Heart right ventricle (tissue), 16 donors: ENCODE measurements around the gene IL1RAPL1. TPM values are rescaled to one million over a fixed set of nuclear protein-coding genes. Genes with fewer than 3 reads are reported as not detected.

Experiments used
- ATAC-seq, 8 donors: fragments of 200-7000 bp; cut with Tn5 transposase; one replicate each; pipeline ENCODE4 v1.9.1; 2020; ENCODE audit warnings: mild to moderate bottlenecking in 8 of 8, moderate library complexity in 8 of 8, moderate number of reproducible peaks in 1 of 8
- DNase-seq, 2 donors: peaks; one replicate each; pipeline ENCODE4 v3.0.0-alpha.2; 2020
- H3K27ac ChIP-seq, 10 donors: fragments of 200-600 bp; sonication (generic) in 2 of 10; one replicate each; pipeline versions ENCODE4 v1.5.0 to v1.8.0; 2020 to 2022; ENCODE audit warnings: mild to moderate bottlenecking in 3 of 10
- H3K27me3 ChIP-seq, 7 donors: fragments of 200-600 bp; one replicate each; pipeline ENCODE4 v1.8.0; 2021 to 2022; ENCODE audit warnings: mild to moderate bottlenecking in 2 of 7
- H3K36me3 ChIP-seq, 9 donors: fragments of 200-600 bp; sonication (generic) in 1 of 9; one replicate each; pipeline versions ENCODE4 v1.5.0 to v1.8.0; 2020 to 2022; ENCODE audit warnings: mild to moderate bottlenecking in 2 of 9
- H3K4me1 ChIP-seq, 9 donors: fragments of 200-600 bp; sonication (generic) in 1 of 9; one replicate each; pipeline versions ENCODE4 v1.5.0 to v1.8.0; 2020 to 2022; ENCODE audit warnings: mild to moderate bottlenecking in 4 of 9
- H3K4me3 ChIP-seq, 10 donors: fragments of 200-600 bp; sonication (generic) in 2 of 10; one replicate each; pipeline versions ENCODE4 v1.5.0 to v1.8.0; 2020 to 2022; ENCODE audit warnings: mild to moderate bottlenecking in 7 of 10, moderate library complexity in 2 of 10
- H3K9me3 ChIP-seq, 11 donors: fragments of 200-600 bp in 10 of 11; sonication (generic) in 2 of 11; one replicate each; pipeline versions ENCODE4 v1.5.0 to v1.8.0; 2013 to 2022; ENCODE audit warnings: mild to moderate bottlenecking in 2 of 11, control low read depth in 1 of 11, moderate library complexity in 1 of 11
- CTCF ChIP-seq, 9 donors: fragments of 200-600 bp; sonication (generic) in 2 of 9; IDR thresholded peaks; one replicate each; pipeline versions ENCODE4 v1.5.0 to v1.8.0; 2021 to 2022; ENCODE audit warnings: antibody characterized with exemption in 9 of 9, mild to moderate bottlenecking in 5 of 9, moderate library complexity in 1 of 9
- WGBS, 2 donors: extraction: QIAGEN DNeasy Blood & Tissue Kit; methylation state at CpG; one replicate each; pipeline ENCODE4 v1.1.7; 2013; ENCODE audit warnings: inconsistent platforms in 1 of 2; 5-methylcytosine and 5-hydroxymethylcytosine counted together
- intact Hi-C, 10 donors: fragments of 100-400 bp; cut with DNase I; formaldehyde crosslinking; loops; one replicate each; pipeline versions ENCODE4 v1.11.1 to v1.14.2; 2022
- polyA plus RNA-seq, 2 donors: library from polyadenylated mRNA; stranded (reverse); fragments of 200-250 nt; gene quantifications; one replicate each; pipeline ENCODE4 v1.2.3, GENCODE V29; 2013
- total RNA-seq, 10 donors: library from RNA; stranded (reverse); fragmentation: NEBNext Ultra II Directional in 3 of 10; extraction: Animal tissue kit (Norgen Biotek cat#: 25700) in 3 of 10; gene quantifications; one replicate each; pipeline versions ENCODE4 v1.2.1 to v1.2.4, GENCODE V29; 2021 to 2023
- donor health status: Arrhythmogenic right ventricular cardiomyopathy.
- donor health status: ischemic (EF 13 %, LVEDD 7.1; RV severe dilation, severe dysfunction).
- donor health status: healthy with polysubstance abuse.
- donor health status: DM: no; HTN: yes; CAD: no.
- donor health status: DM: no; HTN: no; CAD: no.
- donor health status: ischemic (EF 25% LVEDD 6.9; RV normal size, moderate dysfunction).
- donor health status: ischemic (EF 25% LVEDD 5.7; RV mildly dilated, moderate dysfunction).
- donor health status: healthy.
- donor health status: DM: yes; HTN: yes; CAD: no.
- donor health status: Ischemic cardiomyopathy.
- donor health status: ischemic (EF 35%, LVEDD 5.7; RV mildly dilated, moderate dysfunction).
- donor health status: nonischemic (EF 11% LVEDD 7.7; RV severe dilation, severe dysfunction).
- donor health status: DM: yes; HTN: yes; CAD: no.
- donor health status: PGD.
- donor health status: ischemic (EF 29% LVEDD 5.4; RV normal size, mild dysfunction).
- donor health status: nonischemic (EF 23%, LVEDD 6.1; RV moderate dilation, normal function).

Gene IL1RAPL1
- total and polyA plus RNA-seq, 12 donors = 0.13 to 6.3 (median 2.8) TPM

- intact Hi-C loops = loop anchor here in 1 of 10 donors (5.0 to 10.0 kb wide), 2 partner anchors 95 to 257 kb away; no protein-coding TSS in a partner anchor
- TF ChIP-seq CTCF (IDR thresholded peaks at IDR 0.05) = no peak
- Histone ChIP-seq H3K36me3 (no peaks in the 10 kb centered on the region), H3K27ac (peak overlapping the region in 7 of 10 donors; percentile 9 to 53 (median 35)), H3K4me1 (no peaks in the 10 kb centered on the region), H3K4me3 (no peak overlapping the region), H3K27me3 (no peaks in the 10 kb centered on the region), H3K9me3 (peaks cover 0 to 10% (median 0%) of the 10 kb centered on the region in 11 donors)
- ATAC-seq = peak in 6 of 8 donors; percentile 38 to 80 (median 78)
- DNase-seq = peak in 1 of 2 donors; percentile 4
- 25 to 58% methylated on average over 1 of the region's 1 CpG for WGBS, 2 donors
Measured at GRCh38 chrX:28851871-28852270, 264.6 kb downstream of the IL1RAPL1 start.

GRCh38 chrX:28854637-28855036, 267.4 kb downstream of the IL1RAPL1 start:
- no peak overlapping the region for H3K27ac ChIP-seq
- H3K4me1 ChIP-seq = no peaks in the 10 kb centered on the region
- H3K9me3 ChIP-seq = peaks cover 0 to 10% (median 0%) of the 10 kb centered on the region in 11 donors
- H3K27me3 ChIP-seq = no peaks in the 10 kb centered on the region
- ATAC-seq = no peak
- no peak overlapping the region for H3K4me3 ChIP-seq
- no peak for TF ChIP-seq CTCF (IDR thresholded peaks at IDR 0.05)
- WGBS, 2 donors = 78 to 85% methylated on average over 1 of the region's 1 CpG
- intact Hi-C loops = loop anchor here in 1 of 10 donors (5.0 to 10.0 kb wide), 2 partner anchors 97 to 260 kb away; no protein-coding TSS in a partner anchor
- H3K36me3 ChIP-seq = no peaks in the 10 kb centered on the region
- DNase-seq = no peak

- intact Hi-C loops = no loop called here
- TF ChIP-seq CTCF (IDR thresholded peaks at IDR 0.05) = no peak
- no peaks in the 10 kb centered on the region for H3K36me3 ChIP-seq
- peak in 1 of 2 donors; percentile 3 for DNase-seq
- H3K27me3 ChIP-seq = no peaks in the 10 kb centered on the region
- H3K4me3 ChIP-seq = no peak overlapping the region
- WGBS, 2 donors = 0 to 5% methylated on average over 1 of the region's 1 CpG
- ATAC-seq = peak in 2 of 8 donors; percentile 37 to 61
- no peaks in the 10 kb centered on the region for H3K9me3 ChIP-seq
- peaks cover 0 to 17% (median 0%) of the 10 kb centered on the region in 9 donors for H3K4me1 ChIP-seq
- peak overlapping the region in 4 of 10 donors; percentile 16 to 58 (median 27) for H3K27ac ChIP-seq
Measured at GRCh38 chrX:28876408-28876807, 289.2 kb downstream of the IL1RAPL1 start.

- WGBS, 2 donors = 37 to 45% methylated on average over 2 of the region's 2 CpGs
- H3K27ac ChIP-seq = peak overlapping the region in 4 of 10 donors; percentile 16 to 58 (median 27)
- intact Hi-C loops = no loop called here
- no peak overlapping the region for H3K4me3 ChIP-seq
- peaks cover 0 to 4% (median 0%) of the 10 kb centered on the region in 11 donors for H3K9me3 ChIP-seq
- TF ChIP-seq CTCF (IDR thresholded peaks at IDR 0.05) = no peak
- peaks cover 0 to 17% (median 0%) of the 10 kb centered on the region in 9 donors for H3K4me1 ChIP-seq
- H3K27me3 ChIP-seq = no peaks in the 10 kb centered on the region
- H3K36me3 ChIP-seq = no peaks in the 10 kb centered on the region
- no peak for DNase-seq
- ATAC-seq = no peak
Measured at GRCh38 chrX:28876901-28877300, 289.7 kb downstream of the IL1RAPL1 start.
